Mesodermal cell (in vitro differentiated cells): ENCODE measurements around the gene SH3BP5.

Experiments
- H3K27ac ChIP-seq: 2 replicates; pipeline ENCODE4 v1.7.0; 2013; ENCODE audit warnings: mild to moderate bottlenecking, low read depth, low read length, moderate library complexity; ENCODE audit not compliant: severe bottlenecking
- H3K36me3 ChIP-seq: 2 replicates; pipeline ENCODE4 v1.7.1; 2013; ENCODE audit warnings: mild to moderate bottlenecking, low read length, moderate library complexity; ENCODE audit not compliant: control insufficient read depth, insufficient read depth
- H3K4me1 ChIP-seq: one replicate; pipeline ENCODE4 v1.7.1; 2013; ENCODE audit warnings: mild to moderate bottlenecking, low read length; ENCODE audit not compliant: insufficient read depth, control insufficient read depth, poor library complexity, severe bottlenecking
- H3K4me3 ChIP-seq: 2 replicates; pipeline ENCODE4 v1.7.0; 2013; ENCODE audit warnings: low read length, control low read depth, mild to moderate bottlenecking; ENCODE audit not compliant: insufficient read depth, poor library complexity, severe bottlenecking; ENCODE audit errors: extremely low read depth
- H3K9me3 ChIP-seq: 2 replicates; pipeline ENCODE4 v1.7.1; 2013; ENCODE audit warnings: mild to moderate bottlenecking, low read length, moderate library complexity; ENCODE audit not compliant: control insufficient read depth
- WGBS, 2 experiments: methylation state at CpG; one replicate each; pipeline ENCODE4 v1.1.5; 2013; ENCODE audit warnings: missing lambda C conversion rate in 2 of 2; ENCODE audit not compliant: insufficient coverage in 2 of 2; 5-methylcytosine and 5-hydroxymethylcytosine counted together

SH3BP5 gene

GRCh38 chr3:15287565-15288330 is 44.6 kb downstream of the SH3BP5 start:
- WGBS, 2 experiments, result 96% methylated on average over 12 to 13 of the region's 13 CpGs
- Histone ChIP-seq H3K9me3 (no peaks in the 10 kb centered on the region), H3K27ac (no peak overlapping the region), H3K36me3 (peaks cover 44% of the 10 kb centered on the region), H3K4me1 (no peaks in the 10 kb centered on the region), H3K4me3 (no peak overlapping the region)

- Histone ChIP-seq H3K9me3 (no peaks in the 10 kb centered on the region), H3K4me1 (no peaks in the 10 kb centered on the region), H3K27ac (no peak overlapping the region), H3K4me3 (no peak overlapping the region), H3K36me3 (peaks cover 35% of the 10 kb centered on the region)
- WGBS, 2 experiments, result 68 to 71% methylated on average over 8 of the region's 8 CpGs
These were observed 46.4 kb downstream of the SH3BP5 start for GRCh38 chr3:15286022-15286421.

- 97 to 100% methylated on average over 3 to 4 of the region's 5 CpGs for WGBS, 2 experiments
- Histone ChIP-seq H3K36me3 (peaks cover 32% of the 10 kb centered on the region), H3K4me3 (no peak overlapping the region), H3K9me3 (no peaks in the 10 kb centered on the region), H3K27ac (no peak overlapping the region), H3K4me1 (no peaks in the 10 kb centered on the region)
These were observed 48.1 kb downstream of the SH3BP5 start for GRCh38 chr3:15284121-15284889.

GRCh38 chr3:15283702-15284101 is 48.7 kb downstream of the SH3BP5 start:
- no peak overlapping the region for H3K27ac ChIP-seq
- WGBS, 2 experiments, result no CpG with 5 or more reads among the region's 1 CpG
- H3K9me3 ChIP-seq, result no peaks in the 10 kb centered on the region
- no peaks in the 10 kb centered on the region for H3K4me1 ChIP-seq
- peaks cover 32% of the 10 kb centered on the region for H3K36me3 ChIP-seq
- H3K4me3 ChIP-seq, result no peak overlapping the region

GRCh38 chr3:15281817-15282216 is 50.6 kb downstream of the SH3BP5 start:
- 95 to 100% methylated on average over 6 to 7 of the region's 9 CpGs for WGBS, 2 experiments
- Histone ChIP-seq H3K9me3 (no peaks in the 10 kb centered on the region), H3K4me1 (no peaks in the 10 kb centered on the region), H3K36me3 (peaks cover 18% of the 10 kb centered on the region), H3K27ac (no peak overlapping the region), H3K4me3 (no peak overlapping the region)

GRCh38 chr3:15280853-15281532 is 51.4 kb downstream of the SH3BP5 start:
- Histone ChIP-seq H3K9me3 (no peaks in the 10 kb centered on the region), H3K27ac (no peak overlapping the region), H3K4me3 (no peak overlapping the region), H3K4me1 (peaks cover 5% of the 10 kb centered on the region), H3K36me3 (peaks cover 14% of the 10 kb centered on the region)
- WGBS, 2 experiments, result 97 to 98% methylated on average over 9 to 10 of the region's 10 CpGs

GRCh38 chr3:15279671-15280402 is 52.5 kb downstream of the SH3BP5 start:
- peaks cover 9% of the 10 kb centered on the region for H3K36me3 ChIP-seq
- no peak overlapping the region for H3K27ac ChIP-seq
- peaks cover 5% of the 10 kb centered on the region for H3K4me1 ChIP-seq
- no peaks in the 10 kb centered on the region for H3K9me3 ChIP-seq
- no peak overlapping the region for H3K4me3 ChIP-seq
- WGBS, 2 experiments, result 76 to 89% methylated on average over 6 to 10 of the region's 12 CpGs

- Histone ChIP-seq H3K4me3 (no peak overlapping the region), H3K27ac (no peak overlapping the region), H3K36me3 (peaks cover 9% of the 10 kb centered on the region), H3K4me1 (peaks cover 5% of the 10 kb centered on the region), H3K9me3 (no peaks in the 10 kb centered on the region)
- WGBS, 2 experiments, result 100% methylated on average over 1 of the region's 4 CpGs; no CpG with 5 or more reads in 1 of the 2 experiments
These were observed 53.2 kb downstream of the SH3BP5 start for GRCh38 chr3:15279205-15279604.

GRCh38 chr3:15277861-15278500 is 54.4 kb downstream of the SH3BP5 start:
- H3K4me3 ChIP-seq, result no peak overlapping the region
- WGBS, 2 experiments, result 63 to 85% methylated on average over 6 to 13 of the region's 13 CpGs
- H3K27ac ChIP-seq, result no peak overlapping the region
- peaks cover 14% of the 10 kb centered on the region for H3K36me3 ChIP-seq
- H3K4me1 ChIP-seq, result peaks cover 5% of the 10 kb centered on the region
- H3K9me3 ChIP-seq, result no peaks in the 10 kb centered on the region
